HepG2 (cell line): ENCODE results near the gene RNF213. TPM values are rescaled to one million over a fixed set of nuclear protein-coding genes. Genes with fewer than 3 reads are reported as not detected.

Source experiments
- ATAC-seq: fragments of 200-7000 bp; cut with Tn5 transposase; 3 replicates; pipeline ENCODE4 v1.9.1; 2020; ENCODE audit warnings: mild to moderate bottlenecking, moderate library complexity
- BruUV-seq: library from RNA; stranded (reverse); fragments of 400-500 nt; replicated peaks from 2 replicates; lab custom pipeline; 2021; lab: Mats Ljungman, UMichigan
- CTCF ChIA-PET: fragments of 300-600 bp; formaldehyde crosslinking; extraction: SDS; loops from one replicate; lab custom pipeline; 2021; ENCODE audit warnings: low total read pairs, inconsistent platforms, low intra/inter-chr PET ratio; lab: Yijun Ruan, JAX
- POLR2A ChIA-PET: fragments of 350-600 bp; sonication (Branson Sonifier 250); formaldehyde crosslinking; loops from one replicate; lab custom pipeline; 2020; ENCODE audit warnings: antibody characterized with exemption, inconsistent platforms; lab: Yijun Ruan, JAX
- DNase-seq: peaks from one replicate; pipeline ENCODE4 v3.0.0-alpha.2; 2015; ENCODE audit warnings: low spot score
- FAIRE-seq: peaks from 3 replicates; lab custom pipeline; 2011; peaks lifted over from hg19 to GRCh38; lab: Jason Lieb, UNC
- H2AFZ ChIP-seq: one replicate; pipeline ENCODE4 v1.6.1; 2011; ENCODE audit warnings: low read length, inconsistent platforms
- H3K27ac ChIP-seq: fragments of 300-600 bp; 3 replicates; pipeline ENCODE4 v1.8.0; 2011; ENCODE audit warnings: mixed run types, mild to moderate bottlenecking, mixed read lengths, low read length, inconsistent platforms; ENCODE audit not compliant: insufficient read depth; ENCODE audit errors: extremely low read length
- H3K27me3 ChIP-seq, 2 experiments: fragments of 200-600 bp in 1 of 2; 2 replicates in 1 of 2; 3 replicates in 1 of 2; pipeline versions ENCODE4 v1.6.0 to v1.8.0; 2011; ENCODE audit warnings: low read length in 2 of 2, mild to moderate bottlenecking in 2 of 2, moderate library complexity in 2 of 2, inconsistent platforms in 1 of 2; ENCODE audit not compliant: insufficient read depth in 2 of 2, control insufficient read depth in 1 of 2
- H3K36me3 ChIP-seq, 2 experiments: fragments of 200-600 bp in 1 of 2; replicated peaks in 1 of 2; 2 replicates in 1 of 2; 3 replicates in 1 of 2; pipeline versions ENCODE4 v1.5.1 to v1.8.0; 2011; ENCODE audit warnings: low read length in 2 of 2, inconsistent platforms in 1 of 2; ENCODE audit not compliant: insufficient read depth in 2 of 2, control insufficient read depth in 1 of 2
- H3K4me1 ChIP-seq: 2 replicates; pipeline ENCODE4 v1.5.1; 2012; ENCODE audit warnings: low read length, inconsistent platforms; ENCODE audit not compliant: insufficient read depth
- H3K4me2 ChIP-seq: 2 replicates; pipeline ENCODE4 v1.6.0; 2011; ENCODE audit warnings: low read depth, low read length, inconsistent platforms
- H3K4me3 ChIP-seq, 3 experiments: fragments of 200-600 bp in 1 of 3; sonication (generic), shearing (Covaris generic) in 1 of 3; replicated peaks in 1 of 3; 2 replicates each; pipeline ENCODE4 v1.5.1; 2011 to 2016; ENCODE audit warnings: low read length in 3 of 3, inconsistent platforms in 2 of 3, low read depth in 2 of 3, mild to moderate bottlenecking in 2 of 3, control low read depth in 1 of 3, mixed read lengths in 1 of 3; ENCODE audit not compliant: insufficient read depth in 1 of 3
- H3K79me2 ChIP-seq: one replicate; pipeline ENCODE4 v1.6.1; 2011; ENCODE audit warnings: low read length, inconsistent platforms; ENCODE audit not compliant: insufficient read depth
- H3K9ac ChIP-seq: 2 replicates; pipeline ENCODE4 v1.6.0; 2011; ENCODE audit warnings: mild to moderate bottlenecking, low read depth, low read length, inconsistent platforms; ENCODE audit not compliant: insufficient read depth
- H3K9me3 ChIP-seq: 2 replicates; pipeline ENCODE4 v1.5.1; 2012; ENCODE audit warnings: mild to moderate bottlenecking, low read length
- H4K20me1 ChIP-seq: 2 replicates; pipeline ENCODE4 v1.6.0; 2011; ENCODE audit warnings: inconsistent platforms, mild to moderate bottlenecking, low read length, moderate library complexity; ENCODE audit not compliant: insufficient read depth
- CREBL2 ChIP-seq: sonication (generic); formaldehyde crosslinking; IDR thresholded peaks from 2 replicates; pipeline ENCODE4 v1.8.1; 2023; ENCODE audit warnings: missing genetic modification reagents, mild to moderate bottlenecking, borderline replicate concordance
- EP300 ChIP-seq, 3 experiments: sonication (generic) in 1 of 3; formaldehyde crosslinking in 1 of 3; IDR thresholded peaks; 2 replicates each; pipeline versions ENCODE4 v1.5.1 to v1.6.1; 2011 to 2020; ENCODE audit warnings: low read depth in 2 of 3, low read length in 2 of 3, borderline replicate concordance in 1 of 3, improper control_type of control experiment in 1 of 3, mild to moderate bottlenecking in 1 of 3, missing genetic modification reagents in 1 of 3, moderate library complexity in 1 of 3
- FOSL2 ChIP-seq: sonication (generic); formaldehyde crosslinking; IDR thresholded peaks from 2 replicates; pipeline ENCODE4 v1.4.0; 2020; ENCODE audit warnings: missing genetic modification reagents
- FOXP1 ChIP-seq, 2 experiments: fragments of 450-650 bp in 1 of 2; IDR thresholded peaks; 2 replicates each; pipeline ENCODE4 v1.6.1; 2017 to 2018; ENCODE audit warnings: antibody characterized with exemption in 1 of 2
- GPN1 ChIP-seq: sonication (generic); formaldehyde crosslinking; IDR thresholded peaks from 2 replicates; pipeline ENCODE4 v1.5.1; 2020; ENCODE audit warnings: missing genetic modification reagents, borderline replicate concordance
- HDAC1 ChIP-seq: sonication (generic); formaldehyde crosslinking; IDR thresholded peaks from 2 replicates; pipeline ENCODE4 v1.5.1; 2020; ENCODE audit warnings: mild to moderate bottlenecking, missing genetic modification reagents
- HMG20A ChIP-seq: IDR thresholded peaks from 2 replicates; pipeline ENCODE4 v1.6.1; 2016; ENCODE audit warnings: borderline replicate concordance
- IRF9 ChIP-seq: sonication (generic); formaldehyde crosslinking; IDR thresholded peaks from 2 replicates; pipeline ENCODE4 v1.8.0; 2022; ENCODE audit warnings: missing genetic modification reagents, mild to moderate bottlenecking, borderline replicate concordance
- JUNB ChIP-seq: sonication (generic); formaldehyde crosslinking; IDR thresholded peaks from 2 replicates; pipeline ENCODE4 v1.8.0; 2022; ENCODE audit warnings: missing genetic modification reagents, mild to moderate bottlenecking, borderline replicate concordance
- MIER3 ChIP-seq: IDR thresholded peaks from 2 replicates; pipeline ENCODE4 v1.6.1; 2016; ENCODE audit warnings: missing compliant biosample characterization, borderline replicate concordance
- MXI1 ChIP-seq: IDR thresholded peaks from 3 replicates; pipeline ENCODE4 v1.6.1; 2012; ENCODE audit warnings: low read depth, low read length, inconsistent platforms, borderline replicate concordance
- POLR2G ChIP-seq: fragments of 200-400 bp; formaldehyde crosslinking; IDR thresholded peaks from 2 replicates; pipeline ENCODE4 v1.6.1; 2018; ENCODE audit warnings: mild to moderate bottlenecking, low read depth, low read length, moderate library complexity
- RORA ChIP-seq: sonication (generic); formaldehyde crosslinking; IDR thresholded peaks from 2 replicates; pipeline ENCODE4 v1.5.0; 2020; ENCODE audit warnings: mild to moderate bottlenecking, missing genetic modification reagents, moderate library complexity
- TEAD3 ChIP-seq: optimal IDR thresholded peaks from 2 replicates; pipeline ENCODE3; 2016; ENCODE audit warnings: borderline replicate concordance
- TP53 ChIP-seq: sonication (generic); formaldehyde crosslinking; conservative IDR thresholded peaks from 2 replicates; pipeline ENCODE4 v1.4.0; 2020; ENCODE audit warnings: missing genetic modification reagents
- ZBTB25 ChIP-seq: IDR thresholded peaks from 2 replicates; pipeline ENCODE4 v1.6.1; 2018; ENCODE audit warnings: missing genetic modification reagents
- ZNF232 ChIP-seq: sonication (generic); formaldehyde crosslinking; IDR thresholded peaks from 2 replicates; pipeline ENCODE4 v1.4.0; 2020; ENCODE audit warnings: missing genetic modification reagents, borderline replicate concordance
- ZNF552 ChIP-seq: sonication (generic); formaldehyde crosslinking; IDR thresholded peaks from 2 replicates; pipeline ENCODE4 v1.9.0; 2022; ENCODE audit warnings: missing genetic modification reagents, mild to moderate bottlenecking, borderline replicate concordance
- ZNF589 ChIP-seq: sonication (generic); formaldehyde crosslinking; conservative IDR thresholded peaks from 2 replicates; pipeline ENCODE4 v1.8.0; 2022; ENCODE audit warnings: mild to moderate bottlenecking, moderate library complexity, missing genetic modification reagents
- ZSCAN31 ChIP-seq: sonication (generic); formaldehyde crosslinking; IDR thresholded peaks from 2 replicates; pipeline ENCODE4 v1.5.0; 2020; ENCODE audit warnings: low read depth, mild to moderate bottlenecking, missing genetic modification reagents
- WGBS: methylation state at CpG from one replicate; pipeline ENCODE4 v1.1.6; 2017; ENCODE audit warnings: low lambda C conversion rate; 5-methylcytosine and 5-hydroxymethylcytosine counted together
- in situ Hi-C: cut with HindIII; loops from 2 replicates; pipeline ENCODE4 v1.10.0; 2017; ENCODE audit warnings: low pct_unique_long_range_greater_than_20kb; ENCODE audit not compliant: extremely low pct_ligation_motif_present
- intact Hi-C: fragments of 100-400 bp; cut with micrococcal nuclease; formaldehyde crosslinking; loops from one replicate; pipeline ENCODE4 v1.10.0; 2022; ENCODE audit not compliant: unreplicated experiment
- polyA plus RNA-seq, 8 experiments: library from polyadenylated mRNA; depleted of rRNA in 3 of 8; stranded (reverse) in 7 of 8; unstranded in 1 of 8; fragments of >200 nt; fragmentation: Illumina TruSeq in 4 of 8; extraction: Trizol in 4 of 8; gene quantifications; 2 replicates each; pipeline versions ENCODE4 v1.2.1 to v1.2.3, GENCODE V29; 2011 to 2016; ENCODE audit warnings: low read depth in 4 of 8, missing spikeins in 1 of 8, mixed read lengths in 1 of 8; ENCODE audit not compliant: insufficient read depth in 1 of 8
- total RNA-seq, 5 experiments: library from RNA; depleted of rRNA; stranded (reverse); fragments of >200 nt; fragmentation: Illumina TruSeq; extraction: Trizol; gene quantifications; 2 replicates each; pipeline ENCODE4 v1.2.3, GENCODE V29; 2016; ENCODE audit warnings: low read depth in 1 of 5
- TF ChIP-seq, protein P1 (sequence below): sonication (generic); formaldehyde crosslinking; IDR thresholded peaks from 2 replicates; pipeline ENCODE4 v1.5.0; 2020; ENCODE audit warnings: mild to moderate bottlenecking, low read depth, missing genetic modification reagents, borderline replicate concordance

The RNF213 gene
- total and polyA plus RNA-seq, 2 of the 13 experiments (the other 11 are each of a cell fraction or from before 2014, with no cell fraction given) = 38.6 to 38.7 TPM

DNA sequence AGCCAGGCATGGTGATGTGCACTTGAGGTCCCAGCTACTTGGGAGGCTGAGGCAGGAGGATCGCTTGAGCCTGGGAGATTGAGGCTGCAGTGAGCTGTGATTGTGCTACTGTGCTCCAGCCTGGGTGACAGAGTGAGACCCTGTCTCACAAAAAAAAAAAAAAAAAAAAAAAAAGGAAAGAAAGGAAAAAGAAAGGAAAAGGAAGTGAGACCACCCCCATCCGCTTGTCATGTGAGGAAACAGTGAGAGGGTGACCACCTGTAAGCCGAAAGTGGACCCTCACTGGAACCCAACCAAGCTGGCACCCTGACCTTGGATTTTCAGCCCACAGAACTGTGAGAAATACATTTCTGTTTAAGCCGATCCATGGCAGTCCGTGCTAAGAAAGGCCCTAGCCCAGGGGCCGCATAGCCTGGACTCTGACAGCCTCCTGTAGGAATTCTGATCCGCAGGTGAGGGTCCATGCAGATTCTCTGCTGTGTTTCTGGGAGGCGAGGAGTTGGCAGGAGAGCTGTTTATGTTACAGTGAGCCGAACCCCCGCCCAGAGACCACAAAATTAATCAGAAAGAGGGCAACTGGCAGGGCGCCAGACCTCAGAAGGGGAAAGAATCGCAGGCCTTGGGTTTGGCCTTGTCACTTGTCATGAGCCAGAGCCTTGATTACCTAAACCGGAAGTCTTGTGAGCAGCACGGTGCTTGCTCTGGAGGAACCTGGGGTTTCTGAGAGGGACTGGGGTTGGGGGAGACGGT lies 41.5 kb upstream of the RNF213 start:
- WGBS = 29% methylated on average over 15 of the region's 15 CpGs
- peak; percentile 23; the same call in 1 of the 2 replicates for TF ChIP-seq FOSL2 (CRISPR knock-in tag)
- no peak for TF ChIP-seq ZNF232
- TF ChIP-seq HMG20A = no peak
- TF ChIP-seq, protein P1, sequence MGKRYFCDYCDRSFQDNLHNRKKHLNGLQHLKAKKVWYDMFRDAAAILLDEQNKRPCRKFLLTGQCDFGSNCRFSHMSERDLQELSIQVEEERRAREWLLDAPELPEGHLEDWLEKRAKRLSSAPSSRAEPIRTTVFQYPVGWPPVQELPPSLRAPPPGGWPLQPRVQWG (CRISPR knock-in tag) = no peak
- TF ChIP-seq TEAD3 (CRISPR knock-in tag) = peak; percentile 5
- no peak for TF ChIP-seq MIER3 (CRISPR knock-in tag)
- TF ChIP-seq TP53 = no peak
- TF ChIP-seq ZBTB25 (CRISPR knock-in tag) = no peak; the same call in 1 of the 2 replicates
- TF ChIP-seq JUNB (CRISPR knock-in tag) = no peak
- no peak for TF ChIP-seq HDAC1
- no peak for TF ChIP-seq FOXP1 (IDR thresholded peaks at IDR 0.05)
- 0 out of 2 replicates have a peak, but pooled peaks have one; percentile 7 for TF ChIP-seq FOXP1 (CRISPR knock-in tag; IDR thresholded peaks at IDR 0.05)
- TF ChIP-seq GPN1 (CRISPR knock-in tag) = no peak
- TF ChIP-seq IRF9 (CRISPR knock-in tag) = no peak
- TF ChIP-seq ZNF589 (CRISPR knock-in tag) = no peak
- TF ChIP-seq EP300 (IDR thresholded peaks at IDR 0.05; ENCODE audit: low read depth in 2 of 2, low read length in 2 of 2) = no peak
- 0 out of 2 replicates have a peak, but pooled peaks have one; percentile 18 for TF ChIP-seq EP300 (CRISPR knock-in tag; IDR thresholded peaks at IDR 0.05; ENCODE audit: borderline replicate concordance)
- TF ChIP-seq ZNF552 (CRISPR knock-in tag) = no peak
- no peak for TF ChIP-seq RORA (CRISPR knock-in tag)
- TF ChIP-seq POLR2G = no peak
- TF ChIP-seq ZSCAN31 (CRISPR knock-in tag) = no peak
- TF ChIP-seq CREBL2 = no peak
- TF ChIP-seq MXI1 = 0 out of 3 replicates have a peak, but pooled peaks have one; percentile 6

More for the DNA sequence above, 41.5 kb upstream of the RNF213 start:
- in situ Hi-C loops (no loop called here), intact Hi-C loops (no loop called here)
- ATAC-seq (peak; percentile 37), FAIRE-seq (peak; percentile 67), DNase-seq (peak; percentile 53)
- Histone ChIP-seq H3K27me3 (no peaks in the 10 kb centered on the region), H3K36me3 (peaks cover 4 to 14% of the 10 kb centered on the region in 2 experiments; a peak in 4 of 5 replicates), H4K20me1 (no peaks in the 10 kb centered on the region), H3K4me3 (peak overlapping the region; percentile 90 to 100 (median 93)), H3K4me2 (peak overlapping the region; percentile 99), H3K9ac (peak overlapping the region; percentile 93), H3K79me2 (peaks cover 9% of the 10 kb centered on the region), H3K27ac (peak overlapping the region; percentile 80), H2AFZ (peak overlapping the region; percentile 66), H3K4me1 (peaks cover 26% of the 10 kb centered on the region), H3K9me3 (no peaks in the 10 kb centered on the region)
- ChIA-PET CTCF (no interaction called here), POLR2A (interaction anchor here (0.7 to 3.3 kb wide), 6 partner anchors 8 to 236 kb away, joined by 4 to 31 read pairs (median 4); no protein-coding TSS in a partner anchor)
- BruUV-seq = no TSS peak
